ENCODE data around the gene QRICH1.

- TF ChIP-seq SIN3A (IDR thresholded peaks at IDR 0.05; ENCODE audit: borderline replicate concordance, low read depth, low read length) (no peak), MXI1 (IDR thresholded peaks at IDR 0.05; ENCODE audit: low read depth, low read length) (no peak), FOXJ3 (CRISPR knock-in tag; IDR thresholded peaks at IDR 0.05) (no peak), CTCF (IDR thresholded peaks at IDR 0.05) (no peak; the same call in 1 of the 2 replicates), GABPA (IDR thresholded peaks at IDR 0.05; ENCODE audit: low read depth) (no peak), YY1 (IDR thresholded peaks at IDR 0.05; ENCODE audit: low read depth) (no peak), EP300 (IDR thresholded peaks at IDR 0.05; ENCODE audit: borderline replicate concordance in 1 of 2, low read depth in 1 of 2, low read length in 1 of 2) (no peak), SMC3 (IDR thresholded peaks at IDR 0.05; ENCODE audit: low read depth, low read length) (peak; percentile 2; the same call in 1 of the 2 replicates), REST (IDR thresholded peaks at IDR 0.05; ENCODE audit: low read depth, low read length) (no peak), RFX5 (IDR thresholded peaks at IDR 0.05; ENCODE audit: low read length) (no peak), POLR2AphosphoS5 (IDR thresholded peaks at IDR 0.05; ENCODE audit: low read depth, low read length) (no peak)
Observed at GRCh38 chr3:49007771-49008528, 85.9 kb downstream of the QRICH1 start.

Measured in SK-N-SH (cell line).